ENCODE results near the gene WWC1.
"Not testable (repeated sequence)": the region's sequence is repeated elsewhere in the genome, so short reads cannot be mapped to it uniquely, and the experiment has no call there.

The WWC1 gene

GRCh38 chr5:168307925-168308584 lies 16.6 kb downstream of the WWC1 start:
- DNase-seq (ENCODE audit: low read depth): no peak
- no peak overlapping the region for H3K4me3 ChIP-seq (replicated peaks; ENCODE audit: low read depth, low read length)
- TF ChIP-seq CTCF (IDR thresholded peaks at IDR 0.05; ENCODE audit: low read length, missing control alignments): no peak

- no peak for TF ChIP-seq CTCF (IDR thresholded peaks at IDR 0.05; ENCODE audit: low read length, missing control alignments)
- DNase-seq (ENCODE audit: low read depth): no peak
- no peak overlapping the region for H3K4me3 ChIP-seq (replicated peaks; ENCODE audit: low read depth, low read length)
These were observed 17.6 kb downstream of the WWC1 start for GRCh38 chr5:168308976-168309598.

GRCh38 chr5:168310541-168310940 lies 19.1 kb downstream of the WWC1 start:
- H3K4me3 ChIP-seq (replicated peaks; ENCODE audit: low read depth, low read length); DNase-seq (ENCODE audit: low read depth): not testable (repeated sequence)

GRCh38 chr5:168311061-168311566 lies 19.7 kb downstream of the WWC1 start:
- no peak for DNase-seq (ENCODE audit: low read depth)
- no peak for TF ChIP-seq CTCF (IDR thresholded peaks at IDR 0.05; ENCODE audit: low read length, missing control alignments)
- no peak overlapping the region for H3K4me3 ChIP-seq (replicated peaks; ENCODE audit: low read depth, low read length)

- DNase-seq (ENCODE audit: low read depth): no peak
- no peak for TF ChIP-seq CTCF (IDR thresholded peaks at IDR 0.05; ENCODE audit: low read length, missing control alignments)
- H3K4me3 ChIP-seq (replicated peaks; ENCODE audit: low read depth, low read length): no peak overlapping the region
These were observed 21.3 kb downstream of the WWC1 start for GRCh38 chr5:168312606-168313295.

- no peak for TF ChIP-seq CTCF (IDR thresholded peaks at IDR 0.05; ENCODE audit: low read length, missing control alignments)
- no peak overlapping the region for H3K4me3 ChIP-seq (replicated peaks; ENCODE audit: low read depth, low read length)
- DNase-seq (ENCODE audit: low read depth): no peak
These were observed 22.3 kb downstream of the WWC1 start for GRCh38 chr5:168313596-168314204.
